Esophagus muscularis mucosa (tissue), 3 donors: Measurements from ENCODE around the gene CDPF1.
"Not testable (repeated sequence)": the region's sequence is repeated elsewhere in the genome, so short reads cannot be mapped to it uniquely, and the experiment has no call there.

Source experiments
- CTCF ChIP-seq, 3 experiments: fragments of 200-600 bp in 2 of 3; fragments of 450-650 bp in 1 of 3; sonication (generic) in 2 of 3; IDR thresholded peaks; one replicate each; pipeline ENCODE4 v1.5.1; 2017 to 2019; ENCODE audit warnings: antibody characterized with exemption in 3 of 3, mild to moderate bottlenecking in 2 of 3, moderate library complexity in 1 of 3
- POLR2A ChIP-seq: fragments of 450-650 bp; IDR thresholded peaks from one replicate; pipeline ENCODE4 v1.6.1; 2017; ENCODE audit warnings: antibody characterized with exemption, moderate library complexity, mild to moderate bottlenecking, low read depth
- POLR2AphosphoS5 ChIP-seq, 2 donors: sonication (generic); formaldehyde crosslinking; IDR thresholded peaks; one replicate each; pipeline ENCODE4 v1.6.1; 2017; ENCODE audit warnings: antibody characterized with exemption in 2 of 2

- not testable (repeated sequence) for TF ChIP-seq CTCF (IDR thresholded peaks at IDR 0.05); POLR2A; POLR2AphosphoS5 (IDR thresholded peaks at IDR 0.05)
Measured at GRCh38 chr22:46265627-46266026, 15.5 kb upstream of the CDPF1 start.
